ENCODE results near the gene DCHS1.

- TF ChIP-seq POLR2A (IDR thresholded peaks at IDR 0.05): no peak
- TF ChIP-seq CTCF (IDR thresholded peaks at IDR 0.05 in 8 of 11, conservative IDR thresholded peaks at IDR 0.05 in 3 of 11): no peak
- TF ChIP-seq POLR2AphosphoS5 (IDR thresholded peaks at IDR 0.05): no peak
Observed at GRCh38 chr11:6656936-6657335, 1.3 kb upstream of the DCHS1 start.

Measured in spleen (tissue), 7 donors.